ENCODE results near the gene CARD6. TPM values are rescaled to one million over a fixed set of nuclear protein-coding genes. Genes with fewer than 3 reads are reported as not detected.

Gene CARD6
- total and polyA plus RNA-seq, 2 of the 8 experiments (the other 6 are each of a cell fraction or from before 2014, with no cell fraction given) = 0.41 to 0.50 TPM

- 81% methylated on average over 5 of the region's 5 CpGs; no CpG with 5 or more reads in 1 of the 2 experiments for whole genome bisulfite sequencing, 2 experiments (ENCODE audit: extremely low coverage in 1 of 2, insufficient coverage in 1 of 2, insufficient read length in 1 of 2, insufficient replicate concordance in 2 of 2, low coverage in 1 of 2, low lambda C conversion rate in 2 of 2, missing lambda C conversion rate in 1 of 2)
- H3K4me2 ChIP-seq (ENCODE audit: insufficient read depth in 1 of 2, low read depth in 2 of 2, low read length in 2 of 2) = no peak overlapping the region
These were observed 25.7 kb downstream of the CARD6 start for GRCh38 chr5:40866844-40867243.

More at GRCh38 chr5:40866844-40867243, 25.7 kb downstream of the CARD6 start:
- H3K36me3 ChIP-seq (ENCODE audit: control insufficient read depth in 2 of 4, insufficient read depth in 4 of 4, low read length in 3 of 4) = no peaks in the 10 kb centered on the region
- H2AFZ ChIP-seq (ENCODE audit: low read length) = no peak overlapping the region
- no peak overlapping the region for H2BK5ac ChIP-seq (ENCODE audit: low read depth, low read length)
- no peaks in the 10 kb centered on the region for H3K79me1 ChIP-seq (ENCODE audit: low read depth, low read length)
- TF ChIP-seq, protein P1, sequence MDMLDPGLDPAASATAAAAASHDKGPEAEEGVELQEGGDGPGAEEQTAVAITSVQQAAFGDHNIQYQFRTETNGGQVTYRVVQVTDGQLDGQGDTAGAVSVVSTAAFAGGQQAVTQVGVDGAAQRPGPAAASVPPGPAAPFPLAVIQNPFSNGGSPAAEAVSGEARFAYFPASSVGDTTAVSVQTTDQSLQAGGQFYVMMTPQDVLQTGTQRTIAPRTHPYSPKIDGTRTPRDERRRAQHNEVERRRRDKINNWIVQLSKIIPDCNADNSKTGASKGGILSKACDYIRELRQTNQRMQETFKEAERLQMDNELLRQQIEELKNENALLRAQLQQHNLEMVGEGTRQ (IDR thresholded peaks at IDR 0.05; ENCODE audit: low read length) = no peak
- TF ChIP-seq ATF2 (IDR thresholded peaks at IDR 0.05; ENCODE audit: low read length) (no peak), EGR1 (IDR thresholded peaks at IDR 0.05; ENCODE audit: borderline replicate concordance, low read depth, low read length) (no peak), JUN (IDR thresholded peaks at IDR 0.05; ENCODE audit: low read depth, low read length) (no peak)
- no peak overlapping the region for H4K5ac ChIP-seq (ENCODE audit: insufficient read length, low read depth, low read length)
- peaks cover 0 to 4% (median 1%) of the 10 kb centered on the region in 4 experiments; a peak in 5 of 7 replicates for H3K4me1 ChIP-seq (replicated peaks in 1 of 4; ENCODE audit: control insufficient read depth in 3 of 4, insufficient read depth in 4 of 4, low read length in 3 of 4)
- H3K27me3 ChIP-seq (replicated peaks in 1 of 4; ENCODE audit: control insufficient read depth in 3 of 4, extremely low read depth in 1 of 4, insufficient read depth in 3 of 4, low read length in 3 of 4) = no peaks in the 10 kb centered on the region
- H3K23ac ChIP-seq (ENCODE audit: insufficient read length) = no peak overlapping the region
- H3K9ac ChIP-seq (replicated peaks in 1 of 4; ENCODE audit: extremely low read depth in 1 of 4, low read depth in 3 of 4, low read length in 3 of 4) = no peak overlapping the region
- H3K23me2 ChIP-seq (ENCODE audit: low read depth, low read length) = no peaks in the 10 kb centered on the region
- DNase-seq (ENCODE audit: low read depth in 1 of 2, low spot score in 2 of 2) (no peak), FAIRE-seq (no peak)
- H2BK12ac ChIP-seq (ENCODE audit: low read depth, low read length) = no peak overlapping the region
- no peak overlapping the region for H4K91ac ChIP-seq (replicated peaks; ENCODE audit: insufficient read length, low read length)
- ChIA-PET POLR2A (ENCODE audit: partially characterized antibody) (interaction anchor here (0.7 to 2.6 kb wide), 4 partner anchors 35 to 85 kb away, joined by 3 to 16 read pairs (median 4); no protein-coding TSS in a partner anchor), CTCF (ENCODE audit: partially characterized antibody) (interaction anchor here (0.9 to 1.8 kb wide), 2 partner anchors 12 to 38 kb away, joined by 4 to 5 read pairs; no protein-coding TSS in a partner anchor)
- H3K9me3 ChIP-seq (ENCODE audit: insufficient read depth in 2 of 2, low read depth in 1 of 2, low read length in 1 of 2) = 0 out of 4 replicates have a peak, but pooled peaks cover 0 to 5% of the 10 kb centered on the region in 2 experiments
- no peak overlapping the region for H2BK20ac ChIP-seq (ENCODE audit: low read length)
- H2BK120ac ChIP-seq (replicated peaks; ENCODE audit: low read depth, low read length) = no peak overlapping the region
- no peak overlapping the region for H3K27ac ChIP-seq (ENCODE audit: low read depth, low read length)
- H3K18ac ChIP-seq (ENCODE audit: extremely low read depth, low read length) = no peak overlapping the region
- no peaks in the 10 kb centered on the region for H4K20me1 ChIP-seq (replicated peaks in 1 of 2; ENCODE audit: control insufficient read depth in 1 of 2, insufficient read depth in 2 of 2, low read length in 2 of 2)
- no peak overlapping the region for H3K56ac ChIP-seq (replicated peaks; ENCODE audit: insufficient read length, low read depth, low read length)
- H3K79me2 ChIP-seq (ENCODE audit: control insufficient read depth in 1 of 2, insufficient read depth in 2 of 2, low read length in 2 of 2) = no peaks in the 10 kb centered on the region
- no peak overlapping the region for H3K4ac ChIP-seq (replicated peaks; ENCODE audit: insufficient read length, low read depth, low read length)
- H2AK5ac ChIP-seq (ENCODE audit: low read depth, low read length) = no peak overlapping the region
- no peak overlapping the region for H2BK15ac ChIP-seq (ENCODE audit: low read length)
- H3K14ac ChIP-seq (ENCODE audit: insufficient read length) = no peak overlapping the region
- peak overlapping the region; percentile 53; the same call in 1 of the 2 replicates for H4K8ac ChIP-seq (ENCODE audit: extremely low read depth, insufficient read depth, low read length)
- no peak overlapping the region for H3K4me3 ChIP-seq (ENCODE audit: extremely low read depth in 1 of 4, insufficient read depth in 2 of 4, low read depth in 3 of 4, low read length in 4 of 4)

Measured in H1 (cell line).